GM19035 (cell line): ENCODE results near the gene BAD.

ENCODE experiments used
- ATAC-seq: cut with Tn5 transposase; IDR thresholded peaks from one replicate; pipeline ENCODE4 v1.9.1; 2021; ENCODE audit not compliant: unreplicated experiment

The BAD gene

DNA sequence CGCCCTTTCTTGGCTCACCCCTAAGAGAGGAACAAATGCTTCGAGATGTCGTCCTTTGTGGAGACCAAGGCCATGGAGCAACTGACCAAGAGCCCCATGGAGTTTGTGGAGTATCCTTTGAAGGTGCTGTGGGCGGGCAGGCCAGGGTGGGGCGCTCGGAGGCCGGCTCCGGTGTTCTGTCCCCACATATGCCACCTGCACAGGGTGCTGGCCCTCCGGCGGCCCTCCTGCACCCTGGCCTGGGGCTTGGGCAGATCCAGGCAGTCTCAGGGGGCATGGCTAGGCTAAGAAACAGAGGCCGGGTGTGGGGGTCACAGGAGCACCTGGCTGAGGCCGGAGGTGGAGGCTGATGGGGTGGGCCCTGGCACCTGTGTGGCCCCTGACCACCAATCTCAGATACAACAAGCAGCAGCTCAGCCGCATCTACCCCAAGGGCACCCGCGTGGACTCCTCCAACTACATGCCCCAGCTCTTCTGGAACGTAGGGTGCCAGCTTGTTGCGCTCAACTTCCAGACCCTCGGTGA is 22.8 kb downstream of the BAD start:
- no peak for ATAC-seq

DNA sequence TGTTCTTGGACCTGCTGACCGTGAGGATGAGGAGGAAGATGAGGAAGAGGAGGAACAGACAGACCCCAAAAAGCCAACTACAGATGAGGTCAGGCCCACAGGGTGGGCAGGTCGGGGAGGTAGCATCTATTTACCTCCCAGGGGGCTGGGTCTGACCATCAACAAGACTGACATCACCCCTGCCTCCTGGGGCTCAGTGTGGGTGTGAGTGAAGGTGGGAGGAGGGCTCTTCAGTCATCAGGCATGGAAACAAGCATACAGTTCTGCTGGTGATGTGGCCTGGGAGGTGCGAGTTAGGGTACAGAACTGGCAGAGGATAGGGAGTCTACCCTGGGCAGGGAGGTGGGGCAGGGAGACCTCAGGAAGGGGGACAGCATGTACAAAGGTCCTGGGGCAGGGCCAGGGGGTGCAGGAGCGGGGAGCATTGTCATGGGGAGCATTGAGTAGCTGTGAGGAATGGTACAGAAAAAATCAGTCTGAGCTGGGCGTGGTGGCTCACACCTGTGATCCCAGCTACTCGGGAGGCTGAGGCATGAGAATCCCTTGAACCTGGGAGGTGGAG is 24.2 kb downstream of the BAD start:
- ATAC-seq = no peak

DNA sequence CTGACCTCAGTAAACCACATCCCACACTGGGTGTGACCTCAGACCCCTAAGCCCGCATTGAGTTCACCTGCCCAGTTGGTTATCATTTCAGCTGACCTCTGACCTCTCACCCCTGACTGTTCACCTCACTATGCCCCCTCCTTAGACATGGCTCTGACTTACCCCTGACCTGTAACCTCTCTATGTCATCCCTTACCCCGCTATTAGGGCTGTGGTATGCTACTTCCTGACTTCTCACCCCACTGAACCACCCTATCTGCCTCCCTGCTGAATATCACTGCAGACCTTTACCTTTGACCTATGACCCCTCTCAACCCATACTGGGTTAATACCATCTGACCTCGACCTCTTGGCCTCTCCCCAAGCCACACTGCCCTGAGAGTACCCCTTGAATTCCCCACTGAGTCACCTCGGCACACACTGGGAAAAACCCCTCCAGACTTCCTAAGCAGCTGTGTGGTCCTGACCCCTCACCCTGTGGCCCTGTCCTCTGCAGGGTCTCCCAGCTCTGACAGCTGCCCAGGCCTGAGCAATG is 24.9 kb downstream of the BAD start:
- ATAC-seq = no peak

DNA sequence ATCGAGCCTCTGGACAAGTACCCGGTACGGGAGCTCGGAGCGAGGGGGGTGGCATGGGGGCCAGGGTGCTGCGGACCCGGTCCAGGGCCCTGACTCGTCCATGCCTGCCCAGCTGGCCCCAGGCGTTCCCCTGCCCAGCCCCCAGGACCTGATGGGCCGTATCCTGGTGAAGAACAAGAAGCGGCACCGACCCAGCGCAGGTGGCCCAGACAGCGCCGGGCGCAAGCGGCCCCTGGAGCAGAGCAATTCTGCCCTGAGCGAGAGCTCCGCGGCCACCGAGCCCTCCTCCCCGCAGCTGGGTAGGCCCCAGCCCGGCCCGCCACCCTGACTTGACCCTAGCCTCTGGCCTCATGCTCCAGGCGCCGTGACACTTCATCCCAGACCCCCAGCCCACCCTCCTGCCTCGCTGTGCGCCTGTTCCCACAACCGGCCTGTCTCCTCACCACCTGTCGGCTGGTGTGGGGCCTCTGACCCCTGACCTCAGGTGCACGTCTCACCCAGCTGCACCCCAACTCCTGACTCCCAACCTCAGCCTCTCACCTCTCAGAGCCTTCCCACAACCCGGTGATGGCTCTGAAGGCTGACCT is 25.4 kb downstream of the BAD start:
- no peak for ATAC-seq

DNA sequence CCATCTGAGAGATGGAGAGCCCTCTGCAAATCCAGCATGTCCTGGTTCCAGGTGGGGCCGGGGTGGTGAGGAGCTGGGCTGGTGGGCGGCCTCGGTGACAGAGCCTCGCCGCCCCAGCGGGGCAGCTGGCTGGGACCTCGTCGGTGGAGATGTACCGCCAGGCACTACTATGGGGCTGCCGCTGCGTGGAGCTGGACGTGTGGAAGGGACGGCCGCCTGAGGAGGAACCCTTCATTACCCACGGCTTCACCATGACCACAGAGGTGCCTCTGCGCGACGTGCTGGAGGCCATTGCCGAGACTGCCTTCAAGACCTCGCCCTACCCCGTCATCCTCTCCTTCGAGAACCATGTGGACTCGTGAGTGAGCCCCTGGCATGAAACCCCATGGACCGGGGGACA is 26.1 kb downstream of the BAD start:
- no peak for ATAC-seq

DNA sequence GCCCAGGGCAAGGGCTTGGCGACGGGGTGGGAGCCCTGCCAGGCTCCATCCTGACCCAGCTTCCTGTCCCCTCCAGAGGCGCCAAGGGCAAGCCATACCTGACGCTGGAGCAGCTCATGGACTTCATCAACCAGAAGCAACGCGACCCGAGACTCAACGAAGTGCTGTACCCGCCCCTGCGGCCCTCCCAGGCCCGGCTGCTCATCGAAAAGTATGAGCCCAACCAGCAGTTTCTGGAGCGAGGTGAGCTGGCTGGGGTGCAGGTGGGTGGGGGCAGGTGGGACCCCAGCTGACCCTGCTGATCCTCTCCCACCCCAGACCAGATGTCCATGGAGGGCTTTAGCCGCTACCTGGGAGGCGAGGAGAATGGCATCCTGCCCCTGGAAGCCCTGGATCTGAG is 28.2 kb downstream of the BAD start:
- ATAC-seq = no peak

DNA sequence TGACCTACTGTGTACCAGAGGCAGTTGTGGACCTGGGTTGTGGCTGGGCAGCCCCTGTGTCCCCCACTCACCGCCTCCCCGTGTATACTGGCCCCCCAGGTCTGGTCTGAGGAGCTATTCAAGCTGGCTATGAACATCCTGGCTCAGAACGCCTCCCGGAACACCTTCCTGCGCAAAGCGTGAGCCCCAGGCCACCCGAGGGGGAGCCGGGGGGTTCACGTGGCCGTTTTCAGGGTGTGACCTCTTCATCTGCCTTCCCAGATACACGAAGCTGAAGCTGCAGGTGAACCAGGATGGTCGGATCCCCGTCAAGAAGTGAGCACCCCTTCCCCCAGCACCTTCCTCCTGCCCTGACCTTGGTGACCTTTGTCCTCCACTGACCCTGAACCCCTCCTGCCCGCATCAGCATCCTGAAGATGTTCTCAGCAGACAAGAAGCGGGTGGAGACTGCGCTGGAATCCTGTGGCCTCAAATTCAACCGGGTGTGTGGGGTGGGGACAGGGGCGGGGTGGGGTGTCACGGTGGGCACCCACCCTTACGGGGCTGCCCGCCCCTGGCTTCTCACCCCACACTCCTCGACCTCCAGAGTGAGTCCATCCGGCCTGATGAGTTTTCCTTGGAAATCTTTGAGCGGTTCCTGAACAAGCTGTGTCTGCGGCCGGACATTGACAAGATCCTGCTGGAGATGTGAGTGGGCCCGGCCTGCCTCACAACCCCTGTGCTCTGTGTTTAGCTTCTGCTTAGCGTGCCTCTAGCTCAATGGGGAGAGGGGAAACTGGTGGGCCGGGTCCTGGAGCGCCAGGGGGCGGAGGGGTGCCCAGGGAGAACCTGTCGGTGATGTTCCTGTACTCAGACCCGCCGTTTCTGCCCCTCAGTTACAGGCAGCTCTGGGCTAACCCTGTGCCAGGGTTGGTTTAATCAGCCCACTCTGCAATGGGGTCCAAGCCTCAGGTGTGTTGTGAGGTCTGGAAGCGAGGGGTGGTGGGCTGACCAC is 29.0 kb downstream of the BAD start:
- ATAC-seq = no peak

DNA sequence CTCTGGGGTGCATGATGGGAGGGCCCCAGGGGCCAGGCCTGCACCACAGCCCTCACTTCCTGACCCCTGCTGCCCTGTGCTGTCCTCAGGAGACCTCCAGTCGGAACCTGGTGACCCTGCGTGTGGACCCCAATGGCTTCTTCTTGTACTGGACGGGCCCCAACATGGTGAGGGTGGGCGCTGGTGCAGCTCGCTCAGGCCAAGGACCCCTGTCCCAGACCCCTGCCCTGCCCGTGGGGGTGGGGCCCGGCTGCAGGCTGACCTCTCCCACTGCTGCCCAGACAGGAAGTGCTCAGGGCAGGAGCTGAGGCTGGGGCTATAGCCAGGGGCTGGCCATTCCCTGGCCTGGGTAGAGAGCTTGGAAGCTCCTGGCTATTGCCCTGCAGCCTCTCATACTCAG is 30.1 kb downstream of the BAD start:
- no peak for ATAC-seq

DNA sequence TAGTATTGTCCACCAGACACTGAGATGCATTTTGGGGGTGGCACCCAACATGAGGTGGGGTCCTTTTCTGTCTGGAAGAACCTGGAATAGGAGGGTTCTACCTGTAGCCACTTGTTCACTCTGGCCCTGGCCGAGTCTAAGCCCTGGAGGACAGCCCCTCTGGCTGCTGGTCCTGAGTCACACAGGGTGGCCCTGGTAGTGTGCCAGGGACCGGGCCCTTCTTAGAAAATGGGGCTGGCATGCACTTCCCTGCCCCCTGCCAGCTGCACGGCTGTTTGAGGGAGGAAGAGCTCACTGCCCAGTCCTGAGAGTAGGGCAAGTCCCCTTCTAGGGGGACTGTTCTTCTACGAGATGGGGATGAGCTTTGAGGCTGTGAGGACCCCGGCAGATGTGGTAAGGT is 31.0 kb downstream of the BAD start:
- ATAC-seq = no peak

DNA sequence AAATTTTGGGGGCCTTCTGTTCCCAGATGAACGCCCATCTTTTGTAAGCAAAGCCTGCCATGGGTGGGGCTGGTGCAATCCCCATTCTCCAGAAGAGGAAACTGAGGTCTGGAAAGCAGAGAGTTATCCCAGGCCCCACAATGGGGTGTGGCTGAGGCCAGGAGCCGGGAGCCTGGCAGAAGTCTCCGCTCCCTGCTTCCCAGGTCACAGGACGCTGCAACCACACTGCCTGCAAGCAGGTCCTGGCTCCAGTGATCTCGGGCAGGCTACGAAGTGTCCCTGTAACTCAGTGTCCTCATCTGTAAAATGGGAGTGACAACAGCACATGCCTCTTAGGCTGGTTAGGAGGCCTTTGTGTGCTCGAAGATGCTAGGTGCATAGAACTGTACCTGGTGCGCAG is 31.4 kb downstream of the BAD start:
- no peak for ATAC-seq

DNA sequence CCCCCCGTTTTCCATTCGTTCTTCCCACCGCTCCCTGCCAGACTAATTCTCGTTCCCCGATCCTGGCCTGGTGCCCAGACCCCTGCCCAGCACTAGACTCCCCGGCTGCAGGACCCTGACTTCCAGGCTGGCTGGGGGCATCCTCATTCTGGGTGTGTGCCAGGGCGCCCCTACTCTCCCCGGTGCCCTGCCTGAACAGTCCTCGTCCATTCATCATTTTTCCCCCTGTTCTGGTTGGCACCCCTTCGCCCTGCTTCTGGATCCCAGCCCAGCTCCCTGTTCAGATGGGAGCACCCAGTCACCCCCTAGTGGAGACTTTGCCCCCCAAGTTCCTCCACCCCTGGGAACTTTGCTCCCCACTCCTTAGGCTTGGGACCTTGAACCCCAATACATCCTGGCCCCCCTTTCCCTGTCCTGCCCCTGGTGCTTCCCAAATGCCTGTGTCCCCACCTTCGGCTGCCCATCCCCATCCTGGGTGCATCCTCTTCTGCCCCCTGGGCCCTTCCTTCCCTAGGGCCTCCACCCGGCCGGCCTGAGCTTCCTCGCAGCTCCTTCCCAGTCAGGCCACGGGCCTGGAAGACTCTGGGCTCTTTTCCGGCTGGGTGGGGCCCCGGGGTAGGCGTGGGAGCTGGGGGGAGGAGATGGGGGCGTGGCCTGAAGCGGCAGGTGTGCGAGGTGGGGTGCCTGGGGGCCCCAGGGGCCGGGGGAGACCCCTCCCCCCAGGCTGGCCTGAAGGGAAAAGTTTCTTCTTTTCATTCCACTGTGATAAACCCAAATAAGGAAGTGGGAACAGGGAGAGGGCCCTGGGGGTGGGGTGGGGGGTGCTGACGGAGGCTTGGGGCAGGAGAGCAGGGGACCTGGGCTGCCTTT is 32.2 kb downstream of the BAD start:
- no peak for ATAC-seq

DNA sequence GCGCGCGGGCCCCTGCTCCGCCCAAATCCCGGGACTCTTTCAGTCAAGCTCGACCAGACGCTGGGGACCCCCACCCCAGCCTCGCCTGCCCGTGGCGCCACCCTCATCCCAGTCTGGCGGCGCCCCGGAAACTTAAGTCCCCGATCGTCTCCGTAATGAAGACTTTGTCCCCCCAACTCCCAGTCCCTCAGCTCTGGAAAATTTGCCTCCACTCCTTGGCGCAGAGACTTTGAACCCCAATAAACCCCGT is 32.8 kb downstream of the BAD start:
- ATAC-seq = no peak

DNA sequence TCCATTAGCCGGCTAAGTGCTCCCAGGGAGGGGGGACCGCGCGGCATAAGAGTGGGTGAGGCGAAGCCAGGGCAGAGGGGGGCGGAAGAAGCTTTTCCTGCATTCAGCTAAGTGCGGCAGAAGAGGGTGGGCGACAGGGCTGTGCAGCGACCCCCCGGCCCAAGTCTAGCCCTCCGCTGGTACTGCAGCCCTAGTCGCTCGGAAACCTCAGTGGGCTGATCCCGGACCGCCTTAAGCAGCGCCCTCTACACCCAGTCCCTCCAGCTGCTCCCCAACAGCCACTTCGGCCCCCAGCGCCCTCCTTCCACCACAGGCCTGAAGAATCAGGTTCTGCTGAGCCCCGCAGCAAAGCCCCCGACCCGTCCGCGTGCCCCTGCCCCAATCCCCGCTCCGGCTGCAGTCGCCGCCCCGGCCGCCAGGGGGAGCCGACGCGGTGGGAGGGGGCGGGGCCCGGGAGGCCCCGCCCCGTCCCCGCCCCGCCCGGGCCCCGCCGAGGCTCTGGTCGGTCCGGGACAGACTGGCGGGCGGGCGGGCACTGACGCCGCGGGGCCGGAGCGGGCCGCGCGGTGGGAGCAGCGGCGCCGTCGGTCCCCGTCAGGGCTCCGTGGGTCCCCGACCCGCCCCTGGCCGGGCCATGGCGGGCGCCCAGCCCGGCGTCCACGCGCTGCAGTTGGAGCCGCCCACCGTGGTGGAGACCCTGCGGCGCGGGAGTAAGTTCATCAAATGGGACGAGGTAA is 33.3 kb downstream of the BAD start, which contains the start of gene PLCB3:
Gene PLCB3, plus strand, starts transcription at position 515 of the 737 bp plus-strand sequence. Its CDS starts 120 bp downstream, at position 635.
- peak; percentile 47 for ATAC-seq

DNA sequence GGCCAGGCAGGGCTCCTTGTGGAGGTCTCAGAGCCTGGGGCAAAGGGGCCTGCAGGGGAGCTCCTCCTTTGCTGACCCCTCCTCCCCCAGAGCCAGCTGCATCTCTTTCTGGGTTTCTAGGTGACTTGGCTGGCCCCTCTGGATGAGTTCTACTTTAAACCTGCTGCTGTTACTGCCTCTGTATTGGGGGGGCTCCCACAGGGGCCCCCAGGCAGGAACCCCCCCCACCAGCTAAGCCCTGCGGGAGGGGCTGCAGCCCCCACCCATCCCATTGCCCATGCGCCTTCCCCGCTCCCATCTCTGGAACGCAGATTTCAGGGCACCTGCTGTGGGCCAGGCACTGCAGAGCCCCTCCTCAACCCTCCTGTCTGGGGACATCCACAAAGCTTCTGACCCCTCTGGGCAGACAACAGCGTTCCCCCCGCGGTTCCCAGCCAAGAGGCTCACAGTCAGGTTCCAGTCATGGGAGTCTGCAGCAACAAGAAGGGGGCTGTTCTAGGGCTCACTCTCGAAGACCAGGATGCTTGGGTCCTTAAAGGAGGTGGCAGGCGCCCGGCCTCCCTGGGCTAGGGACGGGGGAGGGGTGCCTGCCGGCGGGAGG is 34.0 kb downstream of the BAD start:
- ATAC-seq = no peak

DNA sequence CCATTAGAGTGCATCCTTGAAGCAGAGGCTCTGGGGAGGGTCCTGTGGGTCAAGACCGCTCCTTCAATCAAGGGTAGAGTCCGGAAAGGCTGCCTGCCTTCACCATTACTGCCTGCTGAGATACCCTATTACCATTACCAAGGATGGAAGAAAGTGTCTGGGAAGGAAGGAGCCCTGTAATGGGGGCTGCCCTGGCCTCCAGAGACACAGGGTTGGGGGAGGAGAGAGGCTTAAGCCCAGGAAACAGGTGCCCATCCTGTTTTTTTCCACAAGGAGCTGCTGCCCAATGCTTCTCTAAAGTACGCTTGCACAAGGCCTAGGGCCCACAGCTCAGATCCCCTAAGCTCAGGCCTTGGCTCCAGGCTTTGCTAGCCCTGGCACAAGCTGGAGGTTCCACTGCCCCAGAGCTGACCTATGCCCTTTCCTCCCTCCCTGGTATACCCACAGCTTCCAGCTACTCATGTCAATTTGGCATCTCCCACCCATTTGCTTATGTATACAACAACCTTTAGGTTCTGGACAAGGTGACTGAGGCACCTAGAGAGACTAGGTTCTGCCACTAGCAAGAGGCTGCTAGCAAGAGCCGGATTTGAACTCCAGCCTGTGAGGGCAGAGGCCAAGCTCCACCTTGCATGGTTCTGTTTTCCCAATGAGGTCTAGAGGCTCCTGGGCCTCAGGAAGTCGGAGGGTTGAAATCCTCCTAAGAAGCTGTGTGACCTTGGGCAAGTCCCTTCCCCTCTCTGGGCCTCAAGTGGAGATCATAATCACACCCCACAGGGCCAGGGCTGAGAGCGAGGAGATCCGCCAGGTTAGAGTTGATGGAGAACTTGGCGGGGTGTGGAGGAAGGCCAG is 34.7 kb downstream of the BAD start:
- no peak for ATAC-seq

DNA sequence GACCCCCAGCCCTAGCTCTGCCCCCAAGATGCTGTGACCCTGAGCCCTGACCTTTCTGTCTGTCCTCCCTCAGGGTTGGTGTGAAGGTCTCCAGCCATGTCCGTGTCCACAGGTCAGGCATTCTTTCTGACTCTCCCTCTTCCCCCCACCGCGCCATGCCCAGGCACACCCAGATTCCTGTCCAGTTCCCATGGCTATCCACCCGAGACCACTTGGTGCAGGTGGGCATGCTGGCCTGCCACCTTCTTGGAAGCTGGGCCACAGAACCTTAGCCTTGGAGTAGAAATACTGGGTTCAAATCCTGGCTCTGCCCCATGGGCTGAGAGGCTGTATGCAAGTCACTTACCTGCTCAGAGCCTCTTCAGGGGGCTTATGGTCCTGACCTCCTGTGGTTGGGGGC is 35.4 kb downstream of the BAD start:
- no peak for ATAC-seq

DNA sequence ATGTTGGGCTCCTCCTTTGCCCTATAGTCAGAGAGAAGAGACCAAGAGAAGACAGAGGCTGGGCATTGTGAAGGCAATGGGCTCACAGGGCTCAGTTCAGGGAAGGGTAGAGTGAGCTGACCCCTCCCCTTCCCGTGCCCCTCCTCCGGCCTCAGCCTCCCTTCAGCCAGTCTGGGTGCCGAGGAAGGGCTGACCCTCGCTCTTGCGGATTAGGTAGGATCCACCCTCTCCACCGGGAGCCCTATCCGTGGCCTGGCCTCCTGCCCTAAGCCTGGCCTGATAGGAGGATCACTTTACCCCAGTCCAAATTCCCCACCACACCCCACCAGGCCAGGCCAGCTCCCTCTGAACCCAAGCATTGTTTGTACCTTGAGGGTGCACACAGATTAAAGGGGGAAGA is 35.9 kb downstream of the BAD start:
- ATAC-seq = no peak

DNA sequence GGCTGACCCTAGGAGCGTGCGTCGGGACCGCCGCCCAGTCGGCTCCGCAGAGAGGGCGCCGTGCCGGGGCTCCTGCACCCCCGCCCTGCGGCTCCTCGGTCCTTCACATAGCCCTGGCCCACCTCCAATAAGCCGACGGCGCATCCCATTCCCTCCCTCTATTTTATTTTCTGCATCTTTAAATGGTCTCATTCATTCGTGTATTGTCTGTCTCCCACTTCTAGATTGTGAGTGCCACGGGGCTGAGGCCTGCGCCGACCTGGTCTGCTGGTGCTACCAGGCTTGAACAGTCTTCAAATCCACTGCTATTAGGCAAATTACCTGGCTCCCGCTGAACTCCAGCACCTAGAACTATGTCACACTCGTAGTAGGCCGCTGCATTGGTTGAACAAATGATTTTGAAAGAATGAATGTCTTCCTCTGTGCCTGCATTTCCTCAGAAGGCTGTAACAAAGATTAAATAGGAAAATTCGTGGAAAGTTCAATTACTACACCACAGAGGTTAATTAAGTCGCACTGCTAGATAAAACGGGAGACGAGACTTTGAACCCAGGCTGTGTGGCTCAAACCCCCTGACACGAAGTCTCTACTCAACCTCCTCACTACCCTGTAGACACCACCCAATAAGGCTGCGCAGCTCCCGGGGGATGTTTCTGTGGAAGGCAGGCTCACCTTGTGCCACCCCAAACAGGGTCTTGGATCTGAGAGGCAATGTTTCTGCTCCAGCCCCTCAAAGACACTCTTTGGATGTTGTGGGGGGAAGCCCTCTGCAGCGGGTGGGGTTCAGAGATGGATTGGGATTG is 36.5 kb downstream of the BAD start:
- no peak for ATAC-seq
